GM21786 (cell line): ENCODE measurements around the gene UBL4A.

Source experiments
- ATAC-seq: cut with Tn5 transposase; IDR thresholded peaks from one replicate; pipeline ENCODE4 v1.9.1; 2021; ENCODE audit not compliant: unreplicated experiment

Gene UBL4A

GRCh38 chrX:154486396-154487207 is at the start of gene UBL4A:
TSS of gene UBL4A (minus strand) at chrX:154486615. CDS start at chrX:154486584, 31 bp downstream.
- ATAC-seq, result no peak

- no peak for ATAC-seq
These were observed 49.5 kb upstream of the UBL4A start for GRCh38 chrX:154535892-154536291.

- peak; percentile 94 for ATAC-seq
These were observed 48.3 kb upstream of the UBL4A start for GRCh38 chrX:154534526-154535322.

DNA sequence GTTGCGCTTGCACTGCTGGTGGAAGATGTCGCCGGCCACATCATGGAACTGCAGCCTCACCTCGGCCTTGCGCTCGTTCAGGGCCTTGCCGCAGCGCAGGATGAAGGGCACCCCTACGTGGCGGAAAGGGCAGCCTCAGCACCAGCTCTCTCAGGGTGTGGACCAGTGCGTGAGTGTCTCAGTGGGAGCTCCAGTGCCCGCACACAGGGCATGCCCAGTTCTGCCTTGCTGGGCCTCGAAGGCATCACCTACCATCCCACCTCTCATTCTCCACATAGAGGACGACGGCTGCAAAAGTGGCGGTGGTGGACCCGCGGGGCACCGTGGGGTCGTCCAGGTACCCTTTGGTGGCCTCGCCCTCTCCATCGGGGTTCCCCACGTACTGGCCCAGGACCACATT is 46.3 kb upstream of the UBL4A start:
- no peak for ATAC-seq

GRCh38 chrX:154531626-154532025 is 45.2 kb upstream of the UBL4A start:
- ATAC-seq, result no peak

GRCh38 chrX:154530286-154530685 is 43.9 kb upstream of the UBL4A start:
- ATAC-seq, result no peak

DNA sequence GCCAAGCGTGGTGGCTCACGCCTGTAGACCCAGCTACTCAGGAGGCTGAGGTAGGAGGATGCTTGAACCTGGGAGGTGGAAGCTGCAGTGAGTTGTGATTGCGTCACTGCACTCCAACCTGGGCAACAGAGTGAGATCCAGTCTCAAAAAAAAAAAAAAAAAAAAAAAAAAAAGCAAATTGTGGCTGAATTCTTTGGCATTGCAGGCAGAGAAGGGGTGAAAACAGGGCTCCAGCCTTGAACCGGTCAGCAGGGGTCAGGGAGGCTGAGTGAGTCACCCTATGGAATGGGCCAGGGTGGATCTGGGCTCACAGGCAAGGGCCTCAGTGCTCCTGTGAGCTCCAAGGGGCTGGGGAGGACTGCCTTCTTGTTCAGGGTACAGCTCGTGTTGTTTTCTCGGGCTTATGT is 42.8 kb upstream of the UBL4A start:
- no peak for ATAC-seq

- peak; percentile 87 for ATAC-seq
These were observed 40.7 kb upstream of the UBL4A start for GRCh38 chrX:154526901-154527675.

DNA sequence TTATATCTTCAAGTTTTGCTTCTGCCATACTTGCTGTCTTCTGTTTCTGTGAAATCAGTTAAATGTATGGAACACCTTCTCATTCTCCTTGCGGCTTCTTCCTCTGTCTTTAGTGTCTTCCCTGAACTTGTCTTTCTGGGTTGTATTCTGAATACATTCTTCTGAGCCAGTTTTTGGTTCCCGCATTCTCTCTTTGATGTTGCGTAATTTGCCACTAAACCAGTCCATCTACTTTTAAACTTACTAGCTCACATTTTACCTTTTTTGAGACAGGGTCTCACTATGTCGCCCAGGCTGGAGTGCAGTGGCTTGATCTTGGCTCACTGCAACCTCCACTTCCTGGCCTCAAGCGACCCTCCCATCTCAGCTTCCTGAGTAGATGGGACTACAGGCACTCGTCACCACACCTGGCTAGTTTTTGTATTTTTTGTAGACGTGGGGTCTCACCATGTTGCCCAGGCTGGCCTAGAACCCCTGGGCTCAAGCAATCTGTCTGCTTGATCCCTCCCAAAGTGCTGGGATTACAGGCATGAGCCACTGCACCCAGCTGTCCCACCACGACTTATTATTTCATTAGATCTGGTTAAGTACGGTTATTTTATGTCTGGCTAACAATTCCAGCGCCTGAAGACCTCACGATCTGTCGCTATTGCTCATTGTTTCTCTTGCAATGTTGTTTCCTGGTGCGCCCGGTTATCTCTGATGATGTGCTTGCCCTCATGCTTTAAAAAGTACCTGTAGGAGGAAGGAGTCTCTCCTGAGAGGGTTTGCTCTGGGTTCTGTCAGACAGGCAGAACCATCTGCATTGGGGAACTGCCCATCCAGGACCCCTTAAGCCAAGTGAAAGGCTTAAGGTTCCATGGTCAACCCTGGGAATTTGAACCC is 39.4 kb upstream of the UBL4A start:
- ATAC-seq, result no peak

- ATAC-seq, result no peak
These were observed 33.0 kb upstream of the UBL4A start for GRCh38 chrX:154519389-154519788.

- no peak for ATAC-seq
These were observed 30.8 kb upstream of the UBL4A start for GRCh38 chrX:154517101-154517781.

DNA sequence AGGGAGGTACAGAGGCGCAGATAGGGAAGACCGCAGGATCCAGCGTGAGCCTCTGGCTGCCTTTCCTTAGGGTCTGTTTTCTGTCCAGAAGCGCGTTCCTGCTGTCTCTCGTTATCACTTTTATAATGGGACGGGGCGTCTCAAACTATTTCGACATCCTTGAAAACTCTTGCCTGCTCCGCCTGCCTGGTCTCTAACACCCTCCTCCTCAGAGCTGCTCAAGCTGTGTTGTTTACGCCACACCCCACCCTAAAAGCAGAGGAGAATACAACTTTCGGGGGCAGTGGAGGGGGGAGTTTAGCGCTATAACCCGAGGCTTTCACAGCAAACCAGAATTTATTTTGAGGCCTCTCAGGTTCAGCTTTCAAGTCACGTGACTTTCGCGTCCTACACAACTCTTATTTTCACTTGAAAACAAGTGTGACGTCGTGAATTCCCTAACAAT is 30.3 kb upstream of the UBL4A start:
- ATAC-seq, result no peak

- ATAC-seq, result peak; percentile 84
These were observed 29.7 kb upstream of the UBL4A start, which contains the start of gene FAM3A for GRCh38 chrX:154515966-154516655. TSS of gene FAM3A (minus strand) at chrX:154516232. CDS start at chrX:154515772, 460 bp downstream.

- ATAC-seq, result no peak
These were observed 28.9 kb upstream of the UBL4A start for GRCh38 chrX:154515090-154515965.

DNA sequence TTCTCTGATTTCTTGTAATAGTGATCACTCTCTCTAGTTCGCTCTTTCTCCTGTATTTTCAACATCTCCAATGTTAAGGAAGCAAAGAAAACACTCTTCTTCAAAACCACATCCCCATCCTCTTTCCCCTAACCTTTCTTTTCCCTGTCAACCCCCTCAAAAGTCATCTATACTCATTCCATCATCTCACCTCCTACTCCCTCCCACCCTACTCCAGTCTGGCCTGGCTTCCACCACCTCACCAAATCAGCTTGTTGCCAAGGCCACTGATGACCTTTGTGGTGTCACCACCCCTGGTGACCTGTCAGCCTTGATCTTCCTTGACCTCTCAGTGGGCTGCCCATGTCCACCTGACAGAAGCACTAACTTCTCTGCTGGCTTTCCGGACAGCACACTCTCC is 27.3 kb upstream of the UBL4A start:
- ATAC-seq, result no peak

GRCh38 chrX:154512879-154513553 is 26.6 kb upstream of the UBL4A start:
- ATAC-seq, result no peak

GRCh38 chrX:154511761-154512160 is 25.3 kb upstream of the UBL4A start:
- ATAC-seq, result no peak

- ATAC-seq, result no peak
These were observed 23.0 kb upstream of the UBL4A start for GRCh38 chrX:154509455-154509854.
